HG02885 (cell line): ENCODE results near the gene PNMA6E.
"Not testable (repeated sequence)": the region's sequence is repeated elsewhere in the genome, so short reads cannot be mapped to it uniquely, and the experiment has no call there.

Experiments used
- ATAC-seq: cut with Tn5 transposase; IDR thresholded peaks from one replicate; pipeline ENCODE4 v1.9.1; 2021; ENCODE audit warnings: mild to moderate bottlenecking; ENCODE audit not compliant: unreplicated experiment, poor library complexity

The PNMA6E gene

DNA sequence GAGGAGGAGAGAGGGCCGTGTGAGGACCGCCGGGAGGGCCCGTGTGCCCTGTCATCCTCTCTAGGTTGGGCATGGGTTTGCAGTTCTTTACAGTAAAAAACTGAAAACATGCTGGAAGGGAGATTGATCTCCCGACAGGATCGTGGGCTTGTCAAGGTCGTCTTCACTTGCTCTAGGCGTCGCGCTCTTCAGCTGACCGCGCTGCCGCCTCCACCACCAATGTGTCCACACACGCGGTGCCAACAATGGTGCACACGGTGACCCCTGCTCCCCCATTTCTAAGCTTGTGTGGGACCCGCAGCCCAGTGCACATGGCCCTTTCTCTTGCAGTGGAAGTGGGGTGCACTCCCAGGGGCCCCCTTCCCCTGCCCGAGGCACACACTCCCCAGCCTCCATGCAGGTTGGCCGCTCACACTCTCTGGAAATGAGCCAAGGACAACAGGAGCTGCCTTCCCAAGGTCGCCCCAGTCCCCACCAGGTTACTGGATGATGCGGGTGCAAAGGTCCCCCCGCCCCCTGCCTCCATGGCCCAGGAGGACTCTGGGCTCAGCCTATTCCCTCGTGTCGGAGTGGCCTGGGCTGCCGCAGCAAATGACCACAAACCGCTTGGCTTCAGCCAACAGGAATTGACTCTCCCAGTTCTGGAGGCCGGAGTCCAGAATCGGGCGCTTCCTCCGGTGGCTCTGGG lies 8.4 kb upstream of the PNMA6E start:
- no peak for ATAC-seq

- no peak for ATAC-seq
Observed at GRCh38 chrX:153408871-153409351, 7.8 kb upstream of the PNMA6E start.

GRCh38 chrX:153408221-153408721 lies 7.1 kb upstream of the PNMA6E start:
- no peak for ATAC-seq

- no peak for ATAC-seq
Observed at GRCh38 chrX:153407736-153408135, 6.6 kb upstream of the PNMA6E start.

DNA sequence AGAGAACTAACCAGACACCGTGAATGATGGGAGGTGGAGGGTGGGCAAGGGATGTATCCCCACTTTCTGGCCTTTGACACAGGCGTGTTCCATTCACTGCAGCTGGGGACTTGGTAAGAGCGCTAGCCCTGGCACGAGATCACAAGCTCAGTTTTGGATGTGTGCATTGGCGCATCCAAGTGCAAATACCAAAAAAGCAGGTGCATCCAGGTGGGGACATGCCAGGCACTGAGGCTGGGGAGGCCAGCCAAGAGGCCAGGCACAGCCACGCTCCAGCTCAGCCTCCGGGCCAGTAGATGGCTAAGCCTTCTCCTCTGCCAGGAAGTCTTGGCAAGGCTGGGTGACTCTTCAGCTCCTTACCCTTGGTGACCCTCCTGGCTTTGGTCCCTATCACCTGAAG lies 5.8 kb upstream of the PNMA6E start:
- no peak for ATAC-seq

- ATAC-seq = no peak
Observed at GRCh38 chrX:153406011-153406410, 4.9 kb upstream of the PNMA6E start.

DNA sequence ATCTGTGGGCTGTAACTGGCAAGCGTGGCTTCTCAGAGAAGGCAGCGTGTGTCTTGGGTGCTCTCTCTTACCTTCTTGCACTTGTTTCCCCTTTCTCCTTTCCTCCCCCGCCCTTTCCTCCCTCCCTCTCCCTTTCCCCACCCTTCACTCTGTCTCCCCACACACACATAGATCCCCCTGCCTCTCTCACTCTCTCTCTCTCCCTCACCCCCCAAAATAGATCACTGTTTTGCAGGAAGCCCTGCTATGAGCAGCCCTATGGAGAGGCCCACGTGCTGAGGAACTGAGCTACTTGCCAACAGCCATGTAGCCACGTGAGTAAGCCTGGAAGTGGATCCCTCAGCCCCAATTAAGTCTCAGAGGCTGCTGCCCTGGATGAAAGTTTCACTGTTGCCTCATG lies 4.3 kb upstream of the PNMA6E start:
- ATAC-seq = no peak

DNA sequence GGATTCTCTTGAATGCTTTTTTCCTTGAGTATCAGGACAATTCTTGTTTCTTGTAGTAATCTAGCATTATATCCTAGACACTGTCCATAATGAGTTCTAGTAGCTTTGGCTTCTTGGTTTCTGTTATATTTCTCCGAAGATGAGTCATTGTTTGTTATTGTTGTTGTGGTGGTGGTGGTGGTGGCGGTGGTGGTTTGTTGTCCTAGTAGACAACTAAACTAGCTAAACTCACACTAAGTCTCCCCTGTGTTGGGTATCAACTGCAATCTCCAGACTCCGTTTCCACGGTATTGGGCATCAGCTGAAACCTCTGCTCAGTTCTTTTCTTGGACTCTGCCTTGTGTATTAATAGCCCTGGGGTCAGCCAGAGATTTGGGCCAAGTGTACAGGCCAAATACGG lies 3.2 kb upstream of the PNMA6E start:
- not testable (repeated sequence) for ATAC-seq

DNA sequence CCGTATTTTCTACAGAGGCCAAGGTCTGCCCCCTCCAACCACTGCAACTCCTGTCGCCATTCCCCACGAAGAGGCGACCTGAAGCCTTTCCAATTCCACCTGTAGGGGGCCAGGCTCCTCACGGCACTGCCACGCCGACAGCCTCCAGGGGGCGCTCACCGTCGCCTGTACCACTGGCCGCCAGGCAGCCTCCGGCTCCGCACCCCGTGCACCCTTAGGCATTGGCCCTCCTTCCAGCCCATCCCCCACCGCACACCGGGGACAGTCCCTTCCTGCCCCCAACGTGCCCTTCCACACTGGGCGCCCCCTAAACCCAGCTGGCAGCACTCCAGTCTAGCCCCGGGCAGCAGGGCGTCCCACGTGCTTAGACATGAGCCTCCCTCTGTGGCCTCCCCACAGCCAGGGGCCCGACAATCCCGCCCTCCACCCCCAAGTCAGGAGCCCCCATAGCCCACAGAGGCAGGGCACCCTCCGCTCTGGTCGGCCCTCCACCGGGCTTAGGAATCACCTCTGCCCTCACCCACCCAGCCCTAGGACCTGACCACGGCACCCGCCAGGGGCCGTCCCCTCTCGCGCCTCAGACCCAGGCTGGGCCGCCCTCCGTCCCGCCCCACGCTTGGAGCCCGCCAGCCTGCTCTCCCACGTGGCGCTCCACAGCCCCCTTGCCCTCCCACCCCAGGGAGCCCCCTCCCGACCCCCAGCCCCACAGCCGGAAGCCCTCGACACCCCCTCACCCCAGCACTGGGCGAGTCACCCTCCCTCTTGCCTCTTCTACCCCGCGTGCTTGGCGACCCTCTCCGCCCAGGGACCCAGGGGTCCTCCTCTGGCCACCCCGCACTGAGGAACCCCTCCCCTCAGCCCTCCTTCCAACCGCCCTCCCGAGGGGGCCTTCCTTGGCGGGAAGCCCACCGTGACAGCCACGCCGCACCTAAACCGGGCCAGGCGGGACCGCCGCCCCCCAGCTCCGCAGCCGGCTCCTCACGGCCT lies 711 bp downstream of the PNMA6E start:
- peak; percentile 56 for ATAC-seq

DNA sequence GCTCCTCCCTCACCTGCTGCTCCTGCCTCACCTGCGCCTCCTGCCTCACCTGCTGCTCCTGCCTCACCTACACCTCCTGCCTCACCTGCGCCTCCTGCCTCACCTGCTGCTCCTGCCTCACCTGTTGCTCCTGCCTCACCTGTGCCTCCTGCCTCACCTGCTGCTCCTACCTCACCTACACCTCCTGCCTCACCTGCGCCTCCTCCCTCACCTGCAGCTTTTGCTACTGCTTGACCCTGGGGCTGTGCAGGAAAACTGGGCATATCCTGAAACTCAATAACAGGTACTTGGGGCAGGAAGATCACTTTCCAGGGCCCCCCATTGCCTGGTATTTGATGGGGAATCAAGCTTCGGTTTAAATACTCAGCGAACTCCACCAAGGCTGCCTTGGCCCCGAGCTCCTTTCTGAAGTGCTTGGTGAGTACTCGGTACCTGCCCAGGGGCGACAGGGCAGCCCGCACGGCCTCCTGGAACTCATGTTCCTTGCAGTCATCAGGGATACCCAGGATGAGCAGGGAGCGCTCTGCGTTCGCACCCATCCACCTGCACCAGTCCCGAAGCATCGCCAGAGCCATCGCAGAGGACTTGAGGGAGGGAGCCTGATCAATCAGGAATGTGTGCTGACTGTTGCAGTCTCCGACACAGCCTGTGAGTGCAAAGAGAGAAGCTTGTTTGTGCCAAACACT lies 2.7 kb downstream of the PNMA6E start:
- ATAC-seq = no peak

DNA sequence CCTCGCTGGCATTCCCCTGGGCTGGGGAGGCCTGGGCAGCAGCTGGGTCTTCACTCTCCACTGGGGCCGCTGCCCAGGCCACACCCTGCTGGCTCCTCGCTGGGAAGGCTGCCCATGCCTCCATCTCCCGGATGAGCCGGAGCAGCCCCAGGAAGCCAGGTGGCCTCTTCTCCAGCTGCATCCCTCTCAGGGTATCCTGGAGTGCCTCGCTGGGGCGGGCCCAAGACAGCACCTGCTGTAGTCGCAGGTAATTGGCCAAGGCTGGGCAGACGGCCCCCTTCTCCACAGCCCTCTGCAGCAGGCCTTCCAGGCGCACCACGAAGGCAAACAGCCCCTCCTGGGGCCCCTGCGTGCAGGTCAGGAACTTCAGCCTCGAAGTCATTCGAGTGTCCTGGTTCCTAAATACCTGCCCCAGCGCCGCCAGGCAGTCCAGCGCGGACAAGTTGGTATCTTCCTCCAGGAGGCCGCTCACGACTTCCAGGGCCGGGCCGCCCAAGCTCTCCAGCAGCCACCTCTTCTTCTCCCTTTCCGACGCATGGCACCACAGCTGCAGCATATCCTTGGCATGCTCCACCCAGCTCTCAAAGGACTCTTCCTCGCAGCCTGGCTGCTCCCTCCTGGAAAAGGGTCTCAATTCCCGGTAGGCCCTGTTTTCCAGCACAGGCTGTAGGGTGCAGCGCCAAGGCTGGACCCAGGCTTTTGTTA lies 3.7 kb downstream of the PNMA6E start:
- ATAC-seq = no peak

- ATAC-seq = no peak
Observed at GRCh38 chrX:153396320-153397195, 4.6 kb downstream of the PNMA6E start.

- no peak for ATAC-seq
Observed at GRCh38 chrX:153395613-153396319, 5.4 kb downstream of the PNMA6E start.

- no peak for ATAC-seq
Observed at GRCh38 chrX:153394612-153395011, 6.5 kb downstream of the PNMA6E start.

DNA sequence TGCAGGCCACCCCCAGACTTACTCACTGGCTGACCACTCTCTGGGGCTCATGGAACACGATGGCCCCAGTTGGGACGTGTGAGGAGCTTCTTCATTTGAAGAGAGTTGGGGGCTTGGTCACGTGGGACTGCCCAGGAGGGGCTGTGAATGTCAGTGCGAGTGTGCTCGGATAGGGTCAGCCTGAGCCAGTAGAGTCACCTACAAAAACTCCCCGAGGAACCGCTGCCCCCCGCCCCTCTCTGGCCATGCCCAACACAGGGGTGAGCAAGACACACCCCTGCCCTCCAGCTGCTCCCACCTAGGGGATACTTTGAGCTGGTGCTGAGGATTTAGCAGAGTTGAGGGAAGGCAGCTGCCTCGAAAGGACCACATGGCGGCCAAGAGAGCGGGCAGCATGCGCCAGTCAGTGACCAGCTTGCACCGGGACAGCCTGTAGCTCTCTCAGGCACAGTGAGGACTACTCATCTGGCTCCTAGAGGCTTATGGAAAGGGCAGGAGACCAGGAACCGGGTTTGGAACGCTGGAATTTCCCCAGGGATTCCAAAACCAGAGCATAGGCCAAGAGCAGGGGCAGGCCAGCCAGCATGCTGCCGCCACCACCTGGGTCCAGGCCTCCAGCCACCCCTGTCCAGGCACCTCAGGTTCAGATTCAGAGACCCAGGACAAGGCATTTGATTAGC lies 8.4 kb downstream of the PNMA6E start:
- ATAC-seq = no peak

- ATAC-seq = not testable (repeated sequence)
Observed at GRCh38 chrX:153389460-153389768, 11.7 kb downstream of the PNMA6E start.

- ATAC-seq = no peak
Observed at GRCh38 chrX:153388722-153389459, 12.3 kb downstream of the PNMA6E start.
